KMS-11 (cell line): ENCODE results near the gene LONP2.
A peak's percentile ranks its signal among the peaks of the same experiment; 100 is the strongest.

ENCODE experiments used
- H2AFZ ChIP-seq: fragments of 200-600 bp; sonication (generic); 2 replicates; pipeline ENCODE4 v1.6.1; 2016; ENCODE audit warnings: antibody characterized with exemption, mixed run types, low read depth
- H3K27ac ChIP-seq: fragments of 200-600 bp; sonication (generic); 2 replicates; pipeline ENCODE4 v1.6.1; 2016; ENCODE audit warnings: mild to moderate bottlenecking, mixed run types
- H3K27me3 ChIP-seq: fragments of 200-600 bp; sonication (generic); 2 replicates; pipeline ENCODE4 v1.6.1; 2017; ENCODE audit warnings: mild to moderate bottlenecking, low read depth, mixed run types, moderate library complexity; ENCODE audit not compliant: insufficient read depth
- H3K36me3 ChIP-seq: fragments of 200-600 bp; sonication (generic); 2 replicates; pipeline ENCODE4 v1.6.1; 2017; ENCODE audit warnings: mild to moderate bottlenecking, mixed run types; ENCODE audit not compliant: insufficient read depth
- H3K4me1 ChIP-seq: fragments of 200-600 bp; sonication (generic); 2 replicates; pipeline ENCODE4 v1.6.1; 2016; ENCODE audit warnings: mild to moderate bottlenecking, low read depth, mixed run types; ENCODE audit not compliant: poor library complexity, severe bottlenecking
- H3K4me2 ChIP-seq: fragments of 200-600 bp; sonication (generic); 2 replicates; pipeline ENCODE4 v1.7.0; 2016; ENCODE audit warnings: mild to moderate bottlenecking, mixed run types
- H3K4me3 ChIP-seq: fragments of 200-600 bp; sonication (generic); IDR thresholded peaks from 2 replicates; pipeline ENCODE4 v1.6.1; 2017; ENCODE audit warnings: low read depth, low read length, mixed read lengths; ENCODE audit not compliant: insufficient read depth
- H3K79me2 ChIP-seq: fragments of 200-600 bp; sonication (generic); 2 replicates; pipeline ENCODE4 v1.6.1; 2016; ENCODE audit warnings: low read depth, mixed run types; ENCODE audit not compliant: insufficient read depth
- H3K9ac ChIP-seq: fragments of 200-600 bp; sonication (generic); 2 replicates; pipeline ENCODE4 v1.6.1; 2016; ENCODE audit warnings: mild to moderate bottlenecking, mixed run types
- H4K20me1 ChIP-seq: fragments of 200-600 bp; sonication (generic); 2 replicates; pipeline ENCODE4 v1.6.1; 2016; ENCODE audit warnings: mild to moderate bottlenecking, mixed run types; ENCODE audit not compliant: insufficient read depth
- TF ChIP-seq, protein P1 (sequence below): fragments of 200-600 bp; sonication (generic); conservative IDR thresholded peaks from 2 replicates; pipeline ENCODE4 v1.6.1; 2017; ENCODE audit warnings: low read depth, mild to moderate bottlenecking, antibody characterized with exemption, low read length, moderate library complexity, mixed read lengths

Gene LONP2

DNA sequence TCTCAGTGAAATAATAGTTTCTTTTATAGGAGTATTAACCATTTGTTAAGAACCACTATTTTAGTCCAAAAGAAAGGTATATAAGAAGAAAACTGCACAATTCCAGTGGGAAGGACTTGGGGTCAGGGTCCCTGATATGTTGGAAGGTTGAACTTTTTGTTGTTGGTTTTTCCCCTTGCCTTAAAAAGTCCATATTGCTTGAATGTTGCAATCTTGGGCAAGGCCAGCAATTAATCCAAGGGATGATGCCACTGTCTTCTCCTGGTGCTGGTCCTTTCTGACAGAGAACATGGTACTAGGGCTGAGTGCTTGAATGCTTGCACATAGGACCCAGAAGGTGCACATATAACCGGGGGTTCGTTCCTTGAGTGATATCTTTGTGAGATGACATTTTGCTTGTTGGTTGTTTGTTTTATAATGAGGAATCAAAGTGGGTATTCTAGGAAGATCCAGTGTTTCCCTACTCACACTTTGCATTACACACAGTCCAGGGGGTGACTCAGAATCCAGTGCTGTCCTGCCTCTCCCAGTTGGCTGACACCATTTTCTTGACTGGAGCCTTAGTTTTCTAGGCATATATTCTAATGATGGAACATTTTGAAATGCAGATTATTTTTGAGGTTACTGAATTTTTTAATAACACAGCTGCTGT lies 86.2 kb downstream of the LONP2 start:
- Histone ChIP-seq H3K79me2 (no peaks in the 10 kb centered on the region), H3K4me2 (no peak overlapping the region), H2AFZ (no peak overlapping the region), H3K9ac (no peak overlapping the region), H3K4me1 (no peaks in the 10 kb centered on the region), H3K27me3 (no peaks in the 10 kb centered on the region), H3K4me3 (no peak overlapping the region), H3K27ac (no peak overlapping the region), H4K20me1 (no peaks in the 10 kb centered on the region), H3K36me3 (no peaks in the 10 kb centered on the region)
- TF ChIP-seq, protein P1, sequence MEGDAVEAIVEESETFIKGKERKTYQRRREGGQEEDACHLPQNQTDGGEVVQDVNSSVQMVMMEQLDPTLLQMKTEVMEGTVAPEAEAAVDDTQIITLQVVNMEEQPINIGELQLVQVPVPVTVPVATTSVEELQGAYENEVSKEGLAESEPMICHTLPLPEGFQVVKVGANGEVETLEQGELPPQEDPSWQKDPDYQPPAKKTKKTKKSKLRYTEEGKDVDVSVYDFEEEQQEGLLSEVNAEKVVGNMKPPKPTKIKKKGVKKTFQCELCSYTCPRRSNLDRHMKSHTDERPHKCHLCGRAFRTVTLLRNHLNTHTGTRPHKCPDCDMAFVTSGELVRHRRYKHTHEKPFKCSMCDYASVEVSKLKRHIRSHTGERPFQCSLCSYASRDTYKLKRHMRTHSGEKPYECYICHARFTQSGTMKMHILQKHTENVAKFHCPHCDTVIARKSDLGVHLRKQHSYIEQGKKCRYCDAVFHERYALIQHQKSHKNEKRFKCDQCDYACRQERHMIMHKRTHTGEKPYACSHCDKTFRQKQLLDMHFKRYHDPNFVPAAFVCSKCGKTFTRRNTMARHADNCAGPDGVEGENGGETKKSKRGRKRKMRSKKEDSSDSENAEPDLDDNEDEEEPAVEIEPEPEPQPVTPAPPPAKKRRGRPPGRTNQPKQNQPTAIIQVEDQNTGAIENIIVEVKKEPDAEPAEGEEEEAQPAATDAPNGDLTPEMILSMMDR = no peak

DNA sequence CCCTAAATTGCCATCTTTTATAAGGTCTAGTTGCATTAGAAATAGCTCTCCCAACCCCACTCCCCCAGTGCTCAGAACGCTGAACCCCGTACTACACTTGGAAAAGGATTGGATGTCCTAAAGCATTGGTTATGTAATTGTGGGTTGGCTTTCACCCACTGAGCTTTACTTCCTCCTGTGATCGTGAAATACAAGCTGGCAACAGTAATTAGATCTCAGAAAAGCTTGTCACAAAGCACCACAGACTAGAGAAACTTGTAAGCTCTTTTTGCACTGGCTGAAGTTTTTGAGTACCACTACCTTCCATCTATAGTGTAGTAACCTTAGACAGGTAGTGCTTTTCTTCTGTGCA lies 86.7 kb downstream of the LONP2 start:
- no peaks in the 10 kb centered on the region for H3K36me3 ChIP-seq
- TF ChIP-seq, protein P1 = no peak
- no peaks in the 10 kb centered on the region for H3K27me3 ChIP-seq
- H3K27ac ChIP-seq = no peak overlapping the region
- no peak overlapping the region for H3K4me3 ChIP-seq
- H3K4me1 ChIP-seq = no peaks in the 10 kb centered on the region
- H3K9ac ChIP-seq = no peak overlapping the region
- H4K20me1 ChIP-seq = no peaks in the 10 kb centered on the region
- H2AFZ ChIP-seq = no peak overlapping the region
- H3K4me2 ChIP-seq = no peak overlapping the region
- no peaks in the 10 kb centered on the region for H3K79me2 ChIP-seq

DNA sequence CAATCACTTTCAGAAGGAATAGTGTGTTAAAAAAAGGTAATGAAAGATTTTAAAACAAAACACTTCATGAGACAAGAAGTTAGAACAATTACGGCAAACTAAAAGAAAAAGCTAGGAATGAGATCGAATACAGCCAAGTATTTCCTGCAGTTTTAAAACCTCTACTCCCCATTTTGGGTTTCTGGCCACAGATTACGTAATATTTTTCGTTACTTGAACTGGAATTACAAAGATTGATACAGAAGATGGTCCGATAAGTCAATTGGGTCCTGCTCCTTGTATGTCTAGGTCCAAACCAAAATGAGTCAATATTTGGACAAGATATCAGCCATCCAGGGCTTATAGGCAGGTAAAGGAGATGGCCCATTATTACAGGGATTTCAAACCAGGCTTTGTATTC lies 88.9 kb downstream of the LONP2 start:
- H2AFZ ChIP-seq = no peak overlapping the region
- no peaks in the 10 kb centered on the region for H3K27me3 ChIP-seq
- TF ChIP-seq, protein P1 = no peak
- no peak overlapping the region for H3K27ac ChIP-seq
- no peak overlapping the region for H3K9ac ChIP-seq
- no peaks in the 10 kb centered on the region for H3K4me1 ChIP-seq
- no peaks in the 10 kb centered on the region for H3K36me3 ChIP-seq
- no peak overlapping the region for H3K4me2 ChIP-seq
- H4K20me1 ChIP-seq = no peaks in the 10 kb centered on the region
- no peaks in the 10 kb centered on the region for H3K79me2 ChIP-seq
- H3K4me3 ChIP-seq = no peak overlapping the region

DNA sequence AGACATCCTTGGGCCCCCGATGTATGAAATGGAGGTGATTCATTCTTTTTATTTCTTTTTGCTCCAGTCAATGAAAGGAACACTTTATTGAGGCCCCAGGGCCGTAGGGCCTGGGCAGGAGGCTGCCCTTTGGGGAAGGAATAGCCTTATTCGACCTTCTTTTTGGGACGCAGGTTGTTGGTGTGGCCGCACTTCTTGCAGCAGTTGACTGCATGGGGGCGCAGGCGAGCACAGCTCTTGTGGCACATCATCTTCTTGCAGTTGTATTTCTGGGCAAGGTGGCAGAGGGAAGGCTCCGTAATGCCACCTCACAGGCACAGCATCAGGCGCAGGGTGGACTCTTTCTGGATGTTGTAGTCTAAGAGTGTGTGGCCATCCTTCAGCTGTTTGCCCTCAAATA lies 90.2 kb downstream of the LONP2 start:
- Histone ChIP-seq H3K27ac (no peak overlapping the region), H4K20me1 (no peaks in the 10 kb centered on the region), H3K9ac (no peak overlapping the region), H3K4me2 (no peak overlapping the region), H3K4me1 (no peaks in the 10 kb centered on the region), H2AFZ (no peak overlapping the region), H3K4me3 (no peak overlapping the region), H3K36me3 (no peaks in the 10 kb centered on the region), H3K27me3 (no peaks in the 10 kb centered on the region), H3K79me2 (no peaks in the 10 kb centered on the region)
- TF ChIP-seq, protein P1 = 0 out of 2 replicates have a peak, but pooled peaks have one; percentile 16
